ENCODE data around the gene SPRN.
"Not testable (repeated sequence)": the region's sequence is repeated elsewhere in the genome, so short reads cannot be mapped to it uniquely, and the experiment has no call there.

Gene SPRN

DNA sequence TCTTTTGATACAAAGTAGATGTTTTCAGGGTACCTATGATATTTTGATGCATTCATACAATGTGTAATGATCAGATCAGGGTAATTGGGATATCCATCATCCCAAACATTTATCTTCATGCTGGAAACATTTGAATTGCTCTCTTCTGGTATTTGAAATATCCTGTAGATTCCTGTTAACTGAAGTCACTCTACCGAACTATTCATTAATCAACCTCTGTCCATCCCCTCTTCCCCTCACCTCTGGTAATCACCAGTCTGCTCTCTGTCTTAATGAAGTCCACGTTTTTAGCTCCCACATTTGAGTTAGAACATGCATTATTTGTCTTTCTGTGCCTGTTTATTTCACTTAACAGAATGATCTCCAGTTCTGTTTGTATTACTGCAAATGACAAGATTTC is 19.2 kb downstream of the SPRN start:
- no peak for DNase-seq (ENCODE audit: low spot score)

DNA sequence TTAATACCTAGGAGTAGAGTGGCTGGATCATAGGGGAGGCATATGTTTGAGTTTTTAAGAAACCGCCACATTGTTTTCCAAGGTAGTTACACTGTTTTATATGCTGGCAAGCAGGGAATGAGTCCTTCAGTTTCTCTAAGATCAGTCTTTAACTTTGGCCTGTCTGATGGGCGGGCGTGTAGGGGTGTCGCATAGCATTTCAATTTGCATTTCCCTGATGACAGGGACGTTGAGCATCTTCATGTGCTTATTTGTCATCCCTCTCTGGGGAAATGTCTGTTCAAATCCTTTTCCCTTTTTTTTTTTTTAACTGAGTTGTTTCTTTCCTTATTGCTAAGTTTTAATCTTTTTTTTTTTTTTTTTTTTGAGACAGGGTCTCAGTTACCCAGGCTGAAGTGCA is 20.6 kb downstream of the SPRN start:
- no peak for DNase-seq (ENCODE audit: low spot score)

DNA sequence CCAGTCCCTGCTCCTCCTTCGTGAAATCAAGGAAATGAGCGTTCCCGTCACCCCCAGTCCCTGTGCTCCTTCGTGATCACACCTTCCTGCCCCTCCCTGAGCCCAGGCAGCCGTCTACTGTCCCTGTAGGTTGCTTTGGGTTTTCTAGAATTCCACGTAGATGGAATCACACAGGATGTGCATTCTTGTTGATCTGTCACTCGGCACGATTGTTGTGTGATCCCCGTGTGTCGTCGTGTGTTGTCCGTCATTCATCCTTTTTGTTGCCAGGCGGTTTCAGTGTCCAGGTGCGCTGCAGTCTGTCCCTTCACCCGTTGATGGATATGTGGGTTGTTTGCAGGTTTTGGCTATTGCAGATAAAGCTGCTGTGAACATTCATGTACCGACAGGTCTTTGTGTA is 21.1 kb downstream of the SPRN start:
- no peak for DNase-seq (ENCODE audit: low spot score)

DNA sequence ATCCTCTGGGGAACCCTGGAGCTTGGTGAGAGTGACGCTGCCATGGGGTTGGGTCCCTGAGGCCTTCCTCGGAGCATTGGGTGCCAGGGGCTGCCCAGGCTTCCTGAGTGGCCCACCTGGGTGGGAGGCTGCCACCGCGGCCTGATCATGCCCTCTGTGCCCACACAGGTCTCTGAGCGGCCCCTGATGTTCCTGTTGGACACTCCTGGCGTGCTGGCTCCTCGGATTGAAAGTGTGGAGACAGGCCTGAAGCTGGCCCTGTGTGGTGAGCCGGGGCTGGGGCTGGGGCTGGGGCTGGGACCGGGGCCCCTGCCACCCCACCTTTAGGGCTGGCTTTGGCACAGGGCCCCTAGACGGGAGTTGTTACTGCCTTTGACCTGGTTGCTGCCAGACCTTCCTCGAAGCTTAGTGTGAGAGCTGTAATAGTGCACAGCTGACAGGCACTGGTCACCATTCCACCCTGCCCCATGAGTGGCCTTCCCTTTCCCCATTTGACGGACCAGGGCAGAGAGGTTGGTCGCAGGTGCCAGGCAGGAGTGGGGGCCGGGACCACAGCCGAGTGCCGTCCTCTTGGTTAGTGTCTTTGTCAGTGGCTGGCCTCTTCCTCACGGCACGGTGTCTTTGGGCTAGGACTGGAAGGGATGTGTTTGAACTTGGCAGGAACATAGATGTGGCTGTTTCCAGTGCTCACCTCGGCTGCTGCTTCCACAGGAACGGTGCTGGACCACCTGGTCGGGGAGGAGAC is 22.3 kb downstream of the SPRN start:
- DNase-seq (ENCODE audit: low spot score) = no peak

DNA sequence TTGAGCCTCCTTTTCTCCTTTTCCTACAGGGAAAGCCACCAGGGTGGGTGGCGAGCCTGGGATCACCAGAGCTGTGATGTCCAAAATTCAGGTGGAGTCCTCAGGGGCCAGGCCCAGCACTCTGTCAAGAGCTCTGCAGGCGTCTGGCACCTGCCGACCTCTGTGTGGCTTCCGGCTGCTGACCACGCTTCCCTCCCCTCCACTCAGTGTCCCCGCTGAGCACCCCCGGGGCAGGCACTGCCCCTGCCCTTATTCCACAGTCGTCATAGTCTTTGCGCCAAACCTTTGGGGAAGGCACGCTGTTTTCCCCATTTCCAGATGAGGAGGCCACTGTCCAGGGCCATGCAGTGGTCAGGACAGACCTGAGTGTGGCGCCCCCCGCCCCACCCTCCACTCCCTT is 22.9 kb downstream of the SPRN start:
- no peak for DNase-seq (ENCODE audit: low spot score)

DNA sequence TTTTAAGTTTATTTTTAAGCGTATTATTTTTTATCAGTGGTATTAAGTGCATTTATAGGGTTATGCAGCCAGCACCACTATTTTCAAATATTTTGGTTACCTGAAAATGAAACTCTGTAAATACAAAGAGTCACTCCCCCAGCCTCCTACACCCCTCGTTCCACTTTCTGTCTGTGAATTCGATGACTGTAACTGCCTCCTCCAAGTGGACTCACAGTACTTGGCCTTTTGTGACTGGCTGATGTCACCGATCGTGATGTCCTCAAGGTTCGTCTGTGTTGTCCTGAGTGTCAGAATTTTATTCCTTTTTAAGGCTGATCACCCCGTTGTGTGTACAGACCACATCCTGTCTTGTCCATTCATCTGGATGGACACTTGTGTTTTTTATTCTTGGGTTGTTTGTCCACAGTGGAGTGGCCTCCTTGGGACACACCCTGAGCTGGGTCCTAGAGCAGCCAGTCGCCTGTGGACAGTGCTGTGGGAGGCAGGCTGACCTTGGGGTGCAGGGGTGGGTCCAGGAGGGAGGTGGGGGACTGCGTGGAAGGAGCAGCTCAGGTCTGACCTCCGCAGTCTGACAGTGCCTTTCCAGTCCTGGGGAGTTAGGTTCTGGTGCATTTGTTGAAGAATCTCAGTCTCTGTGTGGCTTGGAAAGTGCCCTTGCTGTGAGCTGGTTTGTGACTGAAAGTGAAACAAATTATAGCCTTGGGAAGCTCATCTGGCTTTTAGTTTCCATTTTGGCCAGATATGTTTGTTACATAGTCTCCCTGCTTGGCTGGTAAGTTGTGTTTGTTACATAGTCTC is 23.6 kb downstream of the SPRN start:
- no peak for DNase-seq (ENCODE audit: low spot score)

DNA sequence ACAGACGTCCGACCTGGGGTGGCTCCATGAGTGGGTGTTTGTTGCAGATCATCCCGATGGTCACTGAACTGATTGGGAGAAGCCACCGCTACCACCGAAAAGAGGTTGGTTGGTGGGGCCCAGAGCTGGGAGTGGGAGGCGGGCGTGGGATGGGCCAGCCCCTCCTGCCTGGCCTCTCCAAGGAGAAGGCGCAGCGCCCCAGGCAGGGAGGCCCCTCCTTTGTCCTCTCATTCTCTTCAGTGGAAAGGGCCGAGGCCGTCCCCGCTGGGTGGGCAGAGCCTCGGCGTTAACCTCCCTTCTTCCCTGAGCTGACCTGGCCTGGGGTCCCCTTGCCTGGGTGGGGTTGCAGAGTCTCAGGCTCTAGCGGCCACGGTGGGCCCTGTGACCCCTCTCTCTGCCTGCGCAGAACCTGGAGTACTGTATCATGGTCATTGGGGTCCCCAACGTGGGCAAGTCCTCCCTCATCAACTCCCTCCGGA is 25.3 kb downstream of the SPRN start:
- no peak for DNase-seq (ENCODE audit: low spot score)

DNA sequence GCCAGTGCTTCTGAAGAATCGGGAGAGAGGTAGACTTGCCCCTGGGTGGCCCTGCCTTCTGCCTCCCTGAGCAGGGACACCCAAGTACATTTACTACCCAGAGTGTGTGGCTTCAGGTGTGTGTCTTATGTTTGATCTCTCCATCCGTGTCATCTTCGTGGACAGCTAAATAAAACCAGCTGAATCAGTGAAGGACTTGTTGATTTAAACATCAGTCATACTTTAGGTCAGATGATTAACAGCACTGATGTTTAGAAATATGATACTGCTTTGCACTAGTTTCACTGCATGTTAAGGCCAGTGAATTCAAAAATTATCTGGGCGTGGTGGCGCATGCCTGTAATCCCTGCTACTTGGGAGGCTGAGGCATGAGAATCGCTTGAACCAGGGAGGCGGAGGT is 26.5 kb downstream of the SPRN start:
- DNase-seq (ENCODE audit: low spot score) = no peak

DNA sequence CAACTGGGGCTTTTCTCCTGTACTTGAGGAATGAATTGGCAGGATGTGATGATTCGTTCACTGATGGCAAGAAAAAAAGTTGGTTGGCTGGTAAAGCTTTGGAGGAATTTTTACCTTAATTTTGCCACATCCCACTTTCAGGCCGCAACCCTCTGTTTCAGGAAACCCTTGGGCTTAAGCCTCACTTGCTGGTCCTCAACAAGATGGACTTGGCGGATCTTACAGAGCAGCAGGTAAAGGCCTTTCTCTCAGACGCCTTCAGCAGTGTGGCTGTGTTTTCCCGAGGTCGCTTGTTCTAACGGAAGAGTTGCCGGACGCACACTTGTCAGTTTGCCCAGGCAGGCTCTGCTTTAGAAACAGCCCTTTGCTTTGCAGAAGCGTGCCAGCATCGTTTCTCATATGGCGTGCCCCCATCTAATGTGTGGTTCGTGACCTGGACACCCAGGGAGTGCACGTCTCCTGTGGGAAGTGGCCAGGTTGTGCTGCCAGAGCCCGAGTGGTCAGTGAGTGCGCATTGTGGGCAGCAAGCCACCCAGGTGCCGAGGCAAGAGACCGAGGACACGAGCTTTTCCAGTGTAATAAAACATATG is 28.3 kb downstream of the SPRN start:
- no peak for DNase-seq (ENCODE audit: low spot score)

DNA sequence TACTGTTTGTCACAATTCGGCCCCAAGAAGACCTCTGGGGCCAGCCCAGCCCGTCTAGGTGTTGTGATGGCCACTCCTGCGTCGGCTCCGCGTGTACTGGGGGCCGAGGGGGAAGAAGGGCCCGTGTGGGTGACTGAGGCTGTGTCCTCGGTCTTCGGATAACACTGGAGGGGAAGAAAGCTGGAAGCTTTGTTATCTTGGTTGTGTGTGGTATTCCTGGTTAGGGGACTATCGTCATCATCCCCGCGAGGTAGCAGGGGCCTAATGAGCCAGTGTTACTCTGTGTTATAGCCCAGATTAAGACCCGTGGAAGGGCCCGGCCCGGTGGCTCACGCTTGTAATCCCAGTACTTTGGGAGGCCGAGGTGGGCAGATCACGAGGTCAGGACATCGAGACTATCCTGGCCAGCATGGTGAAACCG is 29.6 kb downstream of the SPRN start:
- DNase-seq (ENCODE audit: low spot score) = no peak

DNA sequence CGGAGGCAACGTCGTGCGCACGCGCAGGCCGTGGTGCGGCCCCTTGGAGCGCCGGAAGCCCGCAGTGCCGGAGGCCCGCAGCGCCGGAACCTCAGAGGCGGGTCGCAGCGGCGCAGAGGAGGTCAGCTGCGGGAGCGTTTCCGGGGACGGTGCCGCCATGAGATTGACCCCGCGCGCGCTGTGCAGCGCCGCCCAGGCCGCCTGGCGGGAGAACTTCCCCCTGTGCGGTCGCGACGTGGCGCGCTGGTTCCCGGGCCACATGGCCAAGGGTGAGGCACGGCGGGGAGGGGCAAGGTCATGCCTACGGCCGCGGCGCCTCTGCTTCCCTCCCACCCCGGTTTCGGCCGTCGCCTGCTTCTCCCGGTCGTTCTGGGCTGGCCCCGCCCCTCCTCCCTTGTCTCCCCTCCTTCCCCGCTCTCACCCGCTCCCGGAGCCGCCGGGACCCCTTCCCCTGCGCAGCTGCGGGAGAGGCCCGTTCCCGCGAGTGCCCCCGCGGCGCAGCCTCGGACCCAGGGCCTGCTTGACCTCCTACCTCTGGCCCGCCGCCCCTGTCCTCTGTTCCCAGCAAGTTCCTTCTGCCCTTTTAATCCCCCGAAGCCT is 30.3 kb downstream of the SPRN start, which contains the start of gene MTG1:
MTG1 (plus strand) TSS at position 94 of the 600 bp plus-strand sequence; CDS start at position 158, 64 bp downstream.
- DNase-seq (ENCODE audit: low spot score) = peak; percentile 92

DNA sequence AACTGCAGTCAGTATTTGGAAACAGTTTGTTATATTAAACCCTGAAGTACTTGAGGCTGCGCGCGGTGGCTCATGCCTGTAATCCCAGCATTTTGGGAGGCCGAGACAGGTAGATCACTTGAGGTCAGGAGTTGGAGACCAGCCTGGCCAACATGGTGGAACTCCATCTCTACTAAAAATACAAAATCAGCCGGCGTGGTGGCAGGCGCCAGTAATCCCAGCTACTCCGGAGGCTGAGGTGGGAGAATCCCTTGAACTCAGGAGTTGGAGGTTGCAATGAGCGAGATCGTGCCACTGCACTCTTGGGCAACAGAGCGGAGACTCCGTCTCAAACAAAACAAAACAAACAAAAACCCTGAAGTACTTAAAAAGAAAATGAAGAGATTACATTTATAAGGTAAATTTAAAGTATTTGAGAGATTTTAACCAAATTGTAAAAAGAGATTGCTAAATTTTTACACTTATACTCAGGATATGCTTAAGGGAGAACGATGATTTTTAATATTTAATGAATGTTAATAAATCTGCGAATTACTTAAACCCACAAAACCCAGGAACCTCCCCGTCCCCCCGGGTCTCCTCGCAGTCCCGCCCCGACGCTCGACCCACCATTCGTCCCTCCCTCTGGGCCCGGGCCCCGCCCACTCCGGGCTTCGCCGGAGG is 30.9 kb downstream of the SPRN start:
- no peak for DNase-seq (ENCODE audit: low spot score)

DNA sequence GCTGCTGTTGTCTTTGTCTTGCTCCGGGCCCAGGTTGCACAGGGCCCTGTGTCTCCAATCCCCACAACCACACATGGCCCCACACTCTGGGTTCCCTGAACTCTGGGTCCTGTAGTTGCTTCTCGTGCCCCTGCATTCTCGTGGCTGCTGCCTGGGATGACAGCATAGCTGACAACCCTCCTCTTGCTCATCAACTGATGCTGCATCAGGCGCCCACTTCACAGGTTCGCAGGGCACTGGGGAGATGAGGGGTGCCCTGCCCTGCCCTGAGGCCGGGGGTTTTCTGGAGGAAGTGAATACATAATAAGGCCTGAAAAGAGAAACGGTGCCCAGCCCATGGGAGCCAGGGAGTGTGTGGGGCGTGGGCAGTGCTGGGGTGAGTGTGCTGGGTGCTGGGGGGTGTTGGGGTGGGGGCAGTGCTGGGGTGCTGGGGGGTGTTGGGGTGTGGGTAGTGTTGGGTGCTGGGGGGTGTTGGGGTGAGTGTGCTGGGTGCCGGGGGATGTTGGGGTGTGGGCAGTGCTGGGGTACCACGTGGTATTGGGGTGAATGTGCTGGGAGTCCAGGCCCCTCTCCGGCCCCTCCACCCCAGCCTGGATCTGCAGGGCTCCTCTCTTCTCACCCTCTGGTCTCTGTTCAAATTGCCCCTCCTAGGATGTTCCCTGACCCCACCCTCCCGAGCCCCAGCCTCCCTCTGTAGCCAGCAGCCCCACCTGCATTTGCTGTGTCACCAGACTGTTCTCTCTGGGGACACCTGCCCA is 32.5 kb downstream of the SPRN start:
- DNase-seq (ENCODE audit: low spot score) = no peak

DNA sequence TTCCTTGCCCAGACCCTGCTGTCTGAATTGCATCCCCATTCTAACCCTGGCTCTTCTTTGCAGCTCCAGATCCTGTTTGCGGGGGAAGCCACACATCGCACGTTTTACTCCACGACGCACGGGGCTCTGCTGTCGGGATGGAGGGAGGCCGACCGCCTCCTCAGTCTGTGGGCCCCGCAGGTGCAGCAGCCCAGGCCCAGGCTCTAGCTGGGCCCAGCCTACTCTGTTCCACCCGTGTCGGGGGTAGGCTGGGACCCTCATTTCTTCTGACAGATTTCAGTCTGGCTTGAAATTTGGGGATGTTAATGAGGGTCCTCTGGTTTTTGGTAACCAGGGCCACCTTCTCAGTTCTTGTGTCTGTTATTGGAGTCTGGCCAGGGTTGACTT is 33.2 kb downstream of the SPRN start:
- no peak for DNase-seq (ENCODE audit: low spot score)

DNA sequence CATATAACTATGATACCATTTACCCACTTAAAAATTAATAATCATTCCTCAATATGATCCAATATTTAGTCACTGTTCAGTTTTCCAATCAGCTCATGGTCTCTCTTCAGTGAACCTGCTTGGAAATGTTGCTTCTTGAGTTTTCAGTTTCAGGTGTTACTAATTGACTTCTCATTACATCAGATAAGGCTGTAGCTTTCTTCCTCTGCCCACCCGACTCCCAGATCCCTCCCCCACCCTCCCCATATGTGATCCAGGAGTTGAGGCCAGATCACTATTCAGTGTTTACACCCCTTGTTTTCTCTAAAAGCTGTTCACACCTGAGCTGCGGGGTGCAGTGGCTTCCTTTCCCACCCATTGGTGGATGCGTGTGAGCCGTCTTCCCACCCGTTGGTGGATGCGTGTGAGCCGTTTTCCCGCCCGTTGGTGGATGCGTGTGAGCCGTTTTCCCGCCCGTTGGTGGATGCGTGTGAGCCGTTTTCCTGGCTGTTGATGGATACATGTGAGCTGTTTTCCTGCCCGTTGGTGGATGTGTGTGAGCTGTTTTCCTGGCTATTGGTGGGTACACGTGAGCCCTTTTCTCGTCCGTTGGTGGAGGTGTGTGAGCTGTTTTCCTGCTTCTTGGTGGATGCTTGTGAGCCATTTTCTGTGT is 33.7 kb downstream of the SPRN start:
- no peak for DNase-seq (ENCODE audit: low spot score)

DNA sequence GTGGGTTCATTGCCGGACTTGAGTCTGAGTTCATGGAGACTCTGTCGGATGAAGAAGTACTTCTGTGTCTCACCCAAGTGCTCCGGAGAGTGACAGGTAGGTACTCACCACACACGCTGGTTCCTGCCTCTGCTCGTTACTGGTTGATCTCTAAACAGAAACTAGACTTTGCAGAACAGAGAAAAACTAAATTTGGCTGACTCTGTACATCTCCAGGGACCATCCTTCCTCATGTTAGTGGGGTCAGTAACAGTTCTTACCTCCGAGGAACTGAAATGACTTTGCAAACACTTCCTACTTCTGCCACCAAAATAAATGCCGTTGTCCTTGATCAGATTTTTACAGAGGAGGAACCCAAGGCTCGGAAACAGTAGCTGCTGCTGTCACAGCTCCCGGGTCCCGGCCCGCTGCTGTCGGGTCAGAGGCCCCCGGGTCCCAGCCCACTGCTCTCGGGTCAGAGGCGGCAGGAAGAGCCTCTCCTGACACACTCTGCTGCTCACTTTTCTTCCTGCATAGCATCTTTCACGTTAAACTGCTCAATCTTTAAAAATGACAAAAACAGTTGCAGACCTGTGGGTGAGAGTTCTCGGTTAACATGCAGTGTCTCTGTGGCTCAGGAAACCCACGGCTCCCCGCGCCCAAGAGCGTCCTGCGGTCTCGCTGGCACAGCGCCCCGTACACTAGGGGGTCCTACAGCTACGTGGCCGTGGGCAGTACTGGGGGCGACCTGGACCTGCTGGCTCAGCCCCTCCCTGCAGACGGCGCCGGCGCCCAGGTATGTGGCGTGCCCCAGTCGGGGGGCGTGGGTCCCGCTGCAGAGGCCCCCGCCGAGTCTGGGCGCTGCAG is 35.2 kb downstream of the SPRN start:
- DNase-seq (ENCODE audit: low spot score) = no peak

DNA sequence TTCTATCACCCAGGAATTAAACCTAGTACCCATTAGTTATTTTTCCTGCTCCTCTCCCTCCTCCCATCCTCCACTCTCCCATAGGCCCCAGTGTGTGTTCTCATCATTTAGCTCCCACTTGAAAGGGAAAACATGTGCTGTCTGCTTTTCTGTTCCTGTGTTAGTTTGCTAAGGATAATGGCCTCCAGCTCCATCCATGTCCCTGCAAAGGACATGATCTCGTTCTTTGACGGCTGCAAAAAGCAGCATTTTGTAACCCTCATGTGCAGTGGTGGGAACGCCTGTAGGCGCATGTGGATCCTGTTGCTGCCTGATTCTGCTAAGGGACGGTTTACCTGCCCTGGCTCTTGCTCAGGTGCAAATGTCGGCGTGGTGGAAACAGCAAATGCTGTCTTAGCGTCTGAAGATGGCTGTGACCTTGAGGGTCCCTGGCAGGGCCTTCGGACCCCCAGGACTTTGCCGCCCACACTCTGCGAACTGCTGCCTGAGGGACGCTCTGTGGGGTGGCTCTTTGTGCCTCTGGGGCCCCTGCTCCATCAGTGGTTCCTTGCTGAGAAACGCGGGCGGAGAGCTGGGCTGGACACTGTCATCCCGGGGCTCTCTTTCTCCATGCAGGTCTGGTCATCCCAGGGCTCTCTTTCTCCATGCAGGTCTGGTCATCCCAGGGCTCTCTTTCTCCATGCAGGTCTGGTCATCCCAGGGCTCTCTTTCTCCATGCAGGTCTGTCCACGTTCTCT is 36.0 kb downstream of the SPRN start:
- no peak for DNase-seq (ENCODE audit: low spot score)

DNA sequence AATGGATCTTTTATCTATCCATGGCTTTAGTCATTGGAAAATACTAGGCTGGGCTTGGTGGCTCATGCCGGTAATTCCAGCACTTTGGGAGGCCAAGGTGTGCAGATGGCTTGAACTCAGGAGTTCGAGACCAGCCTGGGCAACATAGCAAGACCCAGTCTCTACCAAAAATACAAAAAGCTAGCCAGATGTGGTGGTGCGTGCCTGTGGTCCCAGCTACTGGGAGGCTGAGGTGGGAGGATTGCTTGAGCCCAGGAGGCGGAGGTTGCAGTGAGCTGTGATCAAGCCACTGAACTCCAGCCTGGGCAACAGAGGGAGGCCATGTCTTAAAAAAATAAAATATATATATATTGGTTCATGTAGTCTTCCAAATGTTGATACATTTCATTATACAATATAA is 37.5 kb downstream of the SPRN start:
- not testable (repeated sequence) for DNase-seq (ENCODE audit: low spot score)

DNA sequence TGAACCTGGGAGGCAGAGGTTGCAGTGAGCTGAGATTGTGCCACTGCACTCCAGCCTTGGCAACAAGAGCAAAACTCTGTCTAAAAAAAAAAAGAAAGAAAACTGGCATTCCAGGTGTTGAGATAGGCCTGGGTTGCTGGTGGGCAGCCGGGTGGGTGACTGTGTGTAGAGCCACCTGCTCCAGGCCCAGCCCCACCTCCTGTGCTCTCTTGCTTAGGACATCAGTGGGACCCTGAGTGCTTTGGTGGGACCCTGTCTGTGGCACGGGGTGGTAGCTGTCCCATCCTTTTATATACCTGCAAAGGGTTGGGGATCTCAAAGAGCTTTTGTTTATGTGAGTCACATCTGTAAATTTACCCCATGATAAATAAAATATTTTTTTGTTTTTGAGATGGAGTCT is 39.2 kb downstream of the SPRN start:
- DNase-seq (ENCODE audit: low spot score) = no peak

All from kidney capillary endothelial cell (primary cell).